OCI-LY3 (cell line): ENCODE data around the gene MRM2.

Source experiments
- H2AFZ ChIP-seq: fragments of 200-600, 300-600 bp; shearing (Covaris generic); 2 replicates; pipeline ENCODE4 v1.6.0; 2014; ENCODE audit warnings: antibody characterized with exemption, low read depth, low read length
- H3K27ac ChIP-seq: fragments of 200-600, 300-600 bp; sonication (generic); 2 replicates; pipeline ENCODE4 v1.5.1; 2014; ENCODE audit warnings: mild to moderate bottlenecking, low read length, moderate library complexity, mixed read lengths
- H3K27me3 ChIP-seq: fragments of 200-600, 300-600 bp; sonication (generic); 2 replicates; pipeline ENCODE4 v1.6.1; 2014; ENCODE audit warnings: low read depth, low read length, mixed read lengths
- H3K36me3 ChIP-seq: fragments of 200-600, 300-600 bp; sonication (generic); replicated peaks from 2 replicates; pipeline ENCODE3; 2014; ENCODE audit warnings: low read depth, low read length, mixed read lengths
- H3K4me1 ChIP-seq: fragments of 300-600, 200-600 bp; sonication (generic); 2 replicates; pipeline ENCODE4 v1.6.1; 2014; ENCODE audit warnings: low read length, mixed read lengths
- H3K4me2 ChIP-seq: fragments of 200-600, 300-600 bp; sonication (generic); 2 replicates; pipeline ENCODE4 v1.6.1; 2014; ENCODE audit warnings: low read length, mixed read lengths
- H3K4me3 ChIP-seq: fragments of 300-600, 200-600 bp; sonication (generic); 2 replicates; pipeline ENCODE4 v1.5.1; 2014; ENCODE audit warnings: antibody characterized with exemption, mild to moderate bottlenecking, low read length, moderate library complexity
- H3K79me2 ChIP-seq: fragments of 300-600, 200-600 bp; shearing (Covaris generic); 2 replicates; pipeline ENCODE4 v1.6.1; 2014; ENCODE audit warnings: mild to moderate bottlenecking, low read length, mixed read lengths
- H3K9ac ChIP-seq: fragments of 300-600, 200-600 bp; shearing (Covaris generic); 2 replicates; pipeline ENCODE4 v1.6.0; 2014; ENCODE audit warnings: mild to moderate bottlenecking, low read length, moderate library complexity
- H3K9me3 ChIP-seq: fragments of 200-600, 300-600 bp; shearing (Covaris generic); 2 replicates; pipeline ENCODE4 v1.6.1; 2014; ENCODE audit warnings: low read length, mixed read lengths; ENCODE audit not compliant: insufficient read depth
- H4K20me1 ChIP-seq: fragments of 200-600, 300-600 bp; sonication (generic); 2 replicates; pipeline ENCODE4 v1.6.1; 2016; ENCODE audit warnings: low read length, mixed read lengths; ENCODE audit not compliant: insufficient read depth
- EZH2phosphoT487 ChIP-seq: fragments of 200-600 bp; shearing (Covaris generic); IDR thresholded peaks from 2 replicates; pipeline ENCODE4 v1.6.1; 2018; ENCODE audit warnings: antibody characterized with exemption, mixed run types, low read depth
- TF ChIP-seq, protein P1 (sequence below): fragments of 200-600, 300-600 bp; sonication (generic); IDR thresholded peaks from 2 replicates; pipeline ENCODE4 v1.5.1; 2014; ENCODE audit warnings: antibody characterized with exemption, low read length, low read depth

The MRM2 gene

DNA sequence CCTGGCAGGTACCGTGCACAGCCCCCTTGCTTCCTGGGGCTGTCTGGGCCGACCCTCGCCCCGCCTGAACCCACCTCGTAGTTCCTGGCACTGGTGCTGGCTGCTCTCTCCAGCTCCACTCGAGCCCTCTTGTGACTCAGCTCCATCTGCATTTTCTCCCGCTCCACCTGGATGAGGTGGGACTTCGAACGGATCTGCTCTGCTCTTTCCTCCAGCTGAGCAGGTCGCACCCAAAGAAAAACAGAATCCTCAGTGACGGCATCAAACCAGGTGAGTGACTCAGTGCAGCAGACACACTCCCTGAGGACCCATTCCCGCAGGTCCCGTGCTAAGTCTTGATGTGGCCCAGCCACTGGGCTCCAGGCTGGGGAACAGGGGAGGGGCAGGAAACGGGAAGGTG is 16.7 kb downstream of the MRM2 start:
- Histone ChIP-seq H3K4me1 (no peaks in the 10 kb centered on the region), H3K4me2 (no peak overlapping the region), H3K4me3 (no peak overlapping the region), H3K27me3 (no peaks in the 10 kb centered on the region), H3K9me3 (no peaks in the 10 kb centered on the region), H2AFZ (no peak overlapping the region), H3K79me2 (peaks cover 22% of the 10 kb centered on the region), H4K20me1 (no peaks in the 10 kb centered on the region), H3K27ac (no peak overlapping the region), H3K36me3 (peaks cover 23% of the 10 kb centered on the region), H3K9ac (no peak overlapping the region)
- TF ChIP-seq EZH2phosphoT487: no peak
- TF ChIP-seq, protein P1, sequence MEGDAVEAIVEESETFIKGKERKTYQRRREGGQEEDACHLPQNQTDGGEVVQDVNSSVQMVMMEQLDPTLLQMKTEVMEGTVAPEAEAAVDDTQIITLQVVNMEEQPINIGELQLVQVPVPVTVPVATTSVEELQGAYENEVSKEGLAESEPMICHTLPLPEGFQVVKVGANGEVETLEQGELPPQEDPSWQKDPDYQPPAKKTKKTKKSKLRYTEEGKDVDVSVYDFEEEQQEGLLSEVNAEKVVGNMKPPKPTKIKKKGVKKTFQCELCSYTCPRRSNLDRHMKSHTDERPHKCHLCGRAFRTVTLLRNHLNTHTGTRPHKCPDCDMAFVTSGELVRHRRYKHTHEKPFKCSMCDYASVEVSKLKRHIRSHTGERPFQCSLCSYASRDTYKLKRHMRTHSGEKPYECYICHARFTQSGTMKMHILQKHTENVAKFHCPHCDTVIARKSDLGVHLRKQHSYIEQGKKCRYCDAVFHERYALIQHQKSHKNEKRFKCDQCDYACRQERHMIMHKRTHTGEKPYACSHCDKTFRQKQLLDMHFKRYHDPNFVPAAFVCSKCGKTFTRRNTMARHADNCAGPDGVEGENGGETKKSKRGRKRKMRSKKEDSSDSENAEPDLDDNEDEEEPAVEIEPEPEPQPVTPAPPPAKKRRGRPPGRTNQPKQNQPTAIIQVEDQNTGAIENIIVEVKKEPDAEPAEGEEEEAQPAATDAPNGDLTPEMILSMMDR: no peak

DNA sequence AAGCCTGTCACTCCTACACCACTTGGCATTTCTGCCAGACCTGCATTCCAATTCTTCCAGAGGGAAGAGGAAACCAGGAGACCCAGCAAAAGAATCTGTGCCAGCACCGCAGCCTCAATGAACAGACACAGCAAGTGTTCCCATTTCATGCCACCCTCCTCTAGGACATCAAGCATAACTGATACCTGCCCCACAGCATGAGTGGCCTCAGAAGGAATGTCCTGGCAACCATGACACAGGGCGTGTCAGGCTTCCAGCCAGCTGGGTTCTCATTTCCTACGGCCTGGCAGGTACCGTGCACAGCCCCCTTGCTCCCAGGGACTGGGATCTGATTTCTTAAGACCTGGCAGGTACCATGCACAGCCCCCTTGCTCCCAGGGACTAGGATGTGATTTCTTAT is 17.1 kb downstream of the MRM2 start:
- Histone ChIP-seq H3K9ac (no peak overlapping the region), H3K27ac (no peak overlapping the region), H2AFZ (no peak overlapping the region), H3K9me3 (no peaks in the 10 kb centered on the region), H4K20me1 (no peaks in the 10 kb centered on the region), H3K4me3 (no peak overlapping the region), H3K4me1 (no peaks in the 10 kb centered on the region), H3K36me3 (peaks cover 23% of the 10 kb centered on the region), H3K4me2 (no peak overlapping the region), H3K27me3 (no peaks in the 10 kb centered on the region), H3K79me2 (peaks cover 18% of the 10 kb centered on the region)
- TF ChIP-seq EZH2phosphoT487: no peak
- TF ChIP-seq, protein P1: no peak

DNA sequence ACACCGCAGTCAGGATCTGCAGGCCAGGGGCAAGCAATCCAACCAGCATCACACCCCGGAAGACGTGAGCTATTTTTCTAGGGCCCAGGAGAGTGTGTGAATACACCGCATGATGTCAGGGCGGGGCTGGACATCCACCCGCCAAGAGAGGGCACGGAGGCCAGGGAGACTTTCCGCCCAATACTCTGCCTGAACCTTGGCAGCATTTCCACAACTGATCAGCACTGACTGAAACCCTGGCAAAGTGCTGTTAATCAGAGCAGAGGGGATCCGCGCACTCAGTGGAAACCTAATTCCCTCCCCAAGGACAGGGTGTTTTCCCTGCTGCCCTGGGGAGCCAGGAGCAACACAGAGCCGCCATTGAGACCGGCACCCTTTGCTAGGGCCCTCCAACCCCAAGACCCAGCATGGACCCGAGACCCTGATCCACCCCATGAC is 17.5 kb downstream of the MRM2 start:
- Histone ChIP-seq H3K27me3 (no peaks in the 10 kb centered on the region), H3K36me3 (peaks cover 23% of the 10 kb centered on the region), H3K4me1 (no peaks in the 10 kb centered on the region), H3K79me2 (peaks cover 14% of the 10 kb centered on the region), H2AFZ (no peak overlapping the region), H3K9ac (no peak overlapping the region), H3K27ac (no peak overlapping the region), H3K4me2 (no peak overlapping the region), H4K20me1 (no peaks in the 10 kb centered on the region), H3K4me3 (no peak overlapping the region), H3K9me3 (no peaks in the 10 kb centered on the region)
- TF ChIP-seq, protein P1: no peak
- TF ChIP-seq EZH2phosphoT487: no peak

DNA sequence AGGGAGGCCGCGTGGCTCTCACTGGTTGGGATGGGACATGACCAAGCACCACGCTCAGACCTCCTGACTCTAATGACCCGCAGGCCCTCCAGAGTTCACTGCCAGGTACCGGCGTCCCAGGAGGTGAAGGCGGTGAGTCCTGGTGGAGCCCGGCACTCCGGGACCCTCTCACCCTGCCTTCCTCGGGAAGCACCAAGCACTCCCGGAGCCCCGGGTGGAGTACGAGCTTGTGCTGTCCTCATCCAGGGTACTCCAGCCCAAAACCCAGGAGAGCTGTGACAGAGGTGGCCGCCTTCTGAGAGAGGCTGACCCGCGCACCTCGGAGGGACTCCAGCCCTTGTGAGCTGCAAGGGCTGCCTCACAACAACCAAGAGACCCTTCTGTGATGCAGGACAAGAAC is 18.7 kb downstream of the MRM2 start:
- no peaks in the 10 kb centered on the region for H3K4me1 ChIP-seq
- no peaks in the 10 kb centered on the region for H3K9me3 ChIP-seq
- no peak overlapping the region for H3K4me3 ChIP-seq
- H3K9ac ChIP-seq: no peak overlapping the region
- H3K36me3 ChIP-seq: peaks cover 23% of the 10 kb centered on the region
- H3K79me2 ChIP-seq: peaks cover 7% of the 10 kb centered on the region; the same call in 1 of the 2 replicates
- no peak overlapping the region for H2AFZ ChIP-seq
- no peaks in the 10 kb centered on the region for H4K20me1 ChIP-seq
- no peak for TF ChIP-seq EZH2phosphoT487
- TF ChIP-seq, protein P1: no peak
- no peaks in the 10 kb centered on the region for H3K27me3 ChIP-seq
- no peak overlapping the region for H3K4me2 ChIP-seq
- H3K27ac ChIP-seq: no peak overlapping the region
